Epithelial cell of esophagus (primary cell): Measurements from ENCODE around the gene DHDH.
"Not testable (repeated sequence)": the region's sequence is repeated elsewhere in the genome, so short reads cannot be mapped to it uniquely, and the experiment has no call there.

Experiments used
- DNase-seq: peaks from one replicate; pipeline ENCODE4 v3.0.0; 2010; ENCODE audit warnings: low read depth
- H3K4me3 ChIP-seq: 2 replicates; pipeline ENCODE4 v1.5.1; 2011; ENCODE audit warnings: mild to moderate bottlenecking, low read length, control low read depth
- CTCF ChIP-seq: IDR thresholded peaks from 2 replicates; pipeline ENCODE4 v1.5.1; 2011; ENCODE audit warnings: low read depth, mild to moderate bottlenecking, low read length, control low read depth, inconsistent platforms; ENCODE audit not compliant: insufficient read depth; ENCODE audit errors: missing control alignments

DHDH gene

GRCh38 chr19:48933382-48933932 is at the start of gene DHDH:
TSS of gene DHDH (plus strand) at chr19:48933699. CDS start at chr19:48933722, 23 bp downstream.
- peak within 1 kb of the TSS; percentile 41 for H3K4me3 ChIP-seq

GRCh38 chr19:48883726-48884125 is 49.8 kb upstream of the DHDH start:
- TF ChIP-seq CTCF: no peak
- no peak for DNase-seq
- no peak overlapping the region for H3K4me3 ChIP-seq

More at GRCh38 chr19:48933382-48933932, at the start of gene DHDH:
- TF ChIP-seq CTCF: no peak
- peak; percentile 97 for DNase-seq

GRCh38 chr19:48887861-48888612 is 45.5 kb upstream of the DHDH start:
- H3K4me3 ChIP-seq: no peak overlapping the region
- no peak for TF ChIP-seq CTCF
- no peak for DNase-seq

- not testable (repeated sequence) for DNase-seq, H3K4me3 ChIP-seq
Measured at GRCh38 chr19:48889496-48889895, 44.0 kb upstream of the DHDH start.

- no peak overlapping the region for H3K4me3 ChIP-seq
- TF ChIP-seq CTCF: no peak
- no peak for DNase-seq
Measured at GRCh38 chr19:48890551-48890950, 42.9 kb upstream of the DHDH start.

- TF ChIP-seq CTCF: no peak
- DNase-seq: no peak
- no peak overlapping the region for H3K4me3 ChIP-seq
Measured at GRCh38 chr19:48895226-48895625, 38.3 kb upstream of the DHDH start.

GRCh38 chr19:48896191-48896720 is 37.2 kb upstream of the DHDH start:
- no peak for TF ChIP-seq CTCF
- H3K4me3 ChIP-seq: no peak overlapping the region
- no peak for DNase-seq
